ENCODE results near the gene KRT7.

Gene KRT7

GRCh38 chr12:52229836-52230343 is 3.2 kb upstream of the KRT7 start:
- Histone ChIP-seq H3K9ac (ENCODE audit: low read length) (no peak overlapping the region), H3K4me2 (ENCODE audit: low read depth, low read length) (no peak overlapping the region)

GRCh38 chr12:52230364-52231281 is 2.4 kb upstream of the KRT7 start:
- Histone ChIP-seq H3K9me2 (replicated peaks; ENCODE audit: insufficient read depth, low read length) (no peaks in the 10 kb centered on the region), H3K9ac (ENCODE audit: low read length) (no peak overlapping the region), H3F3A (ENCODE audit: insufficient read depth, low read length) (no peaks in the 10 kb centered on the region), H3K79me2 (ENCODE audit: low read length) (no peaks in the 10 kb centered on the region), H3K4me2 (ENCODE audit: low read depth, low read length) (no peak overlapping the region), H3K27ac (ENCODE audit: low read length) (no peak overlapping the region), H2AFZ (ENCODE audit: low read length) (no peak overlapping the region), H3K4me1 (ENCODE audit: low read length) (no peaks in the 10 kb centered on the region), H3K36me3 (replicated peaks; ENCODE audit: insufficient read depth, low read length) (no peaks in the 10 kb centered on the region), H3K4me3 (ENCODE audit: low read length) (no peak overlapping the region), H4K20me1 (ENCODE audit: insufficient read depth, low read length) (no peaks in the 10 kb centered on the region), H3K9me3 (replicated peaks; ENCODE audit: insufficient read depth, low read length) (no peaks in the 10 kb centered on the region), H3K27me3 (replicated peaks; ENCODE audit: insufficient read depth, low read length) (peaks cover 93% of the 10 kb centered on the region)
- no peak for DNase-seq
- TF ChIP-seq CTCF (IDR thresholded peaks at IDR 0.05; ENCODE audit: low read length), result no peak
- TF ChIP-seq EZH2 (optimal IDR thresholded peaks at IDR 0.05; ENCODE audit: low read depth, low read length), result no peak
- TF ChIP-seq EZH2phosphoT487 (IDR thresholded peaks at IDR 0.05; ENCODE audit: low read length), result no peak

More at GRCh38 chr12:52229836-52230343, 3.2 kb upstream of the KRT7 start:
- no peak for DNase-seq
- no peaks in the 10 kb centered on the region for H3K4me1 ChIP-seq (ENCODE audit: low read length)
- no peaks in the 10 kb centered on the region for H3K79me2 ChIP-seq (ENCODE audit: low read length)
- TF ChIP-seq CTCF (IDR thresholded peaks at IDR 0.05; ENCODE audit: low read length) (no peak), EZH2phosphoT487 (IDR thresholded peaks at IDR 0.05; ENCODE audit: low read length) (no peak), EZH2 (optimal IDR thresholded peaks at IDR 0.05; ENCODE audit: low read depth, low read length) (no peak)
- no peaks in the 10 kb centered on the region for H3F3A ChIP-seq (ENCODE audit: insufficient read depth, low read length)
- H3K27ac ChIP-seq (ENCODE audit: low read length), result no peak overlapping the region
- no peak overlapping the region for H2AFZ ChIP-seq (ENCODE audit: low read length)
- no peak overlapping the region for H3K4me3 ChIP-seq (ENCODE audit: low read length)
- H3K9me2 ChIP-seq (replicated peaks; ENCODE audit: insufficient read depth, low read length), result no peaks in the 10 kb centered on the region
- no peaks in the 10 kb centered on the region for H4K20me1 ChIP-seq (ENCODE audit: insufficient read depth, low read length)
- H3K9me3 ChIP-seq (replicated peaks; ENCODE audit: insufficient read depth, low read length), result no peaks in the 10 kb centered on the region
- H3K27me3 ChIP-seq (replicated peaks; ENCODE audit: insufficient read depth, low read length), result peaks cover 94% of the 10 kb centered on the region
- no peaks in the 10 kb centered on the region for H3K36me3 ChIP-seq (replicated peaks; ENCODE audit: insufficient read depth, low read length)

DNA sequence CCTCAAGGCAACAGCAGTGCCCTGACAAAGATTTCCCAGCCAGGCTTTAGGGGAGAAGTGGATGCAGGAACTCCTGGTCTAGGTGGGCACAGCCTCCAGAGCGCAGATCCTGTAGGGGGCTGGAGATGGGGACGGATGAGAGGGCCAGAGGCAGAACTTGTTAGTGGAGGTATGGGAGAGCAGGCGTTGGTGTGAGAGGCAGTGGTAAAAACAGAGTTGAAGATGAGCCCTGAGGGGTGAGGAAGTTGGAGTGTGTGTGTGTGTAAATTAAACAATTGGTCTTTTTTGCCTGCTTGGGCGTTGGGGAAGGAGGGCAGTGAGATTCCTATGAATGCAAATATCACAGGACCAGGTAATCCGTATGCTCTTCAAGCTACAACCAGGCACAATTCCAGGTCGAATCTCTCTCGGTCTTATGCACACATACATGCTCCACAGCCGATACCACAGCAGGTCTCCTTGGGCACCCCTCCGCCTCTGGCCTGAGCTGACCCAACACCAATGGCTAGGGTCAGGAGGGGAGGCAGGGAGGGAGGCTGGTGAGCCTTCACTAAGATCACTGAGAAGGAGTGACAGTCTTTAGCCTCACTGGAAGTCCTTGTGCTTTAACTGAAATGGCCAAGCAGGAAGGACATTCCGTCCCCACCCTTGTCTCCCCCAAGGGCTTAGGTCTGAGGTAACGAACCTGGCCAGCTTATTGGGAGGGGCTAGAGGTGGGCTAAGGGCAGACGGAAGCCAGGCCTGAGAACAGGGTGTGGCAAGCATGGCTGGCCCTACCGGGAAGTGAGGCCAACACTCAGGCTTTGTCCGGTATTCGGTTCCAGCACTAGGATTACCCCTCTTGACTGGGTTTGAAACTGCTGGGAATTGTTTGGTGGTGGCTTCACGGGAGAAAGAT is 1.5 kb upstream of the KRT7 start:
- Histone ChIP-seq H4K20me1 (ENCODE audit: insufficient read depth, low read length) (no peaks in the 10 kb centered on the region), H3K27me3 (replicated peaks; ENCODE audit: insufficient read depth, low read length) (peaks cover 86% of the 10 kb centered on the region), H3K4me2 (ENCODE audit: low read depth, low read length) (no peak overlapping the region), H2AFZ (ENCODE audit: low read length) (no peak overlapping the region), H3K4me1 (ENCODE audit: low read length) (no peaks in the 10 kb centered on the region), H3K79me2 (ENCODE audit: low read length) (no peaks in the 10 kb centered on the region), H3K4me3 (ENCODE audit: low read length) (no peak overlapping the region), H3K9ac (ENCODE audit: low read length) (no peak overlapping the region), H3K36me3 (replicated peaks; ENCODE audit: insufficient read depth, low read length) (no peaks in the 10 kb centered on the region), H3K9me3 (replicated peaks; ENCODE audit: insufficient read depth, low read length) (no peaks in the 10 kb centered on the region), H3F3A (ENCODE audit: insufficient read depth, low read length) (no peaks in the 10 kb centered on the region), H3K9me2 (replicated peaks; ENCODE audit: insufficient read depth, low read length) (no peaks in the 10 kb centered on the region), H3K27ac (ENCODE audit: low read length) (no peak overlapping the region)
- no peak for DNase-seq
- TF ChIP-seq CTCF (IDR thresholded peaks at IDR 0.05; ENCODE audit: low read length) (no peak), EZH2phosphoT487 (IDR thresholded peaks at IDR 0.05; ENCODE audit: low read length) (no peak), EZH2 (optimal IDR thresholded peaks at IDR 0.05; ENCODE audit: low read depth, low read length) (no peak)
